PFSK-1 (cell line): ENCODE measurements around the gene PMIS2.

Experiments
- POLR2AphosphoS5 ChIP-seq: IDR thresholded peaks from 2 replicates; pipeline ENCODE4 v1.6.1; 2012; ENCODE audit warnings: low read depth, mild to moderate bottlenecking, control low read depth, low read length, moderate library complexity
- TF ChIP-seq, protein P1 (sequence below), 2 experiments: IDR thresholded peaks; 2 replicates each; pipeline versions ENCODE4 v1.6.1 to v1.8.0; 2011 to 2012; ENCODE audit warnings: low read depth in 2 of 2, low read length in 2 of 2, control low read depth in 1 of 2, inconsistent platforms in 1 of 2, mild to moderate bottlenecking in 1 of 2, moderate library complexity in 1 of 2; ENCODE audit not compliant: insufficient read depth in 1 of 2

- TF ChIP-seq, protein P1, sequence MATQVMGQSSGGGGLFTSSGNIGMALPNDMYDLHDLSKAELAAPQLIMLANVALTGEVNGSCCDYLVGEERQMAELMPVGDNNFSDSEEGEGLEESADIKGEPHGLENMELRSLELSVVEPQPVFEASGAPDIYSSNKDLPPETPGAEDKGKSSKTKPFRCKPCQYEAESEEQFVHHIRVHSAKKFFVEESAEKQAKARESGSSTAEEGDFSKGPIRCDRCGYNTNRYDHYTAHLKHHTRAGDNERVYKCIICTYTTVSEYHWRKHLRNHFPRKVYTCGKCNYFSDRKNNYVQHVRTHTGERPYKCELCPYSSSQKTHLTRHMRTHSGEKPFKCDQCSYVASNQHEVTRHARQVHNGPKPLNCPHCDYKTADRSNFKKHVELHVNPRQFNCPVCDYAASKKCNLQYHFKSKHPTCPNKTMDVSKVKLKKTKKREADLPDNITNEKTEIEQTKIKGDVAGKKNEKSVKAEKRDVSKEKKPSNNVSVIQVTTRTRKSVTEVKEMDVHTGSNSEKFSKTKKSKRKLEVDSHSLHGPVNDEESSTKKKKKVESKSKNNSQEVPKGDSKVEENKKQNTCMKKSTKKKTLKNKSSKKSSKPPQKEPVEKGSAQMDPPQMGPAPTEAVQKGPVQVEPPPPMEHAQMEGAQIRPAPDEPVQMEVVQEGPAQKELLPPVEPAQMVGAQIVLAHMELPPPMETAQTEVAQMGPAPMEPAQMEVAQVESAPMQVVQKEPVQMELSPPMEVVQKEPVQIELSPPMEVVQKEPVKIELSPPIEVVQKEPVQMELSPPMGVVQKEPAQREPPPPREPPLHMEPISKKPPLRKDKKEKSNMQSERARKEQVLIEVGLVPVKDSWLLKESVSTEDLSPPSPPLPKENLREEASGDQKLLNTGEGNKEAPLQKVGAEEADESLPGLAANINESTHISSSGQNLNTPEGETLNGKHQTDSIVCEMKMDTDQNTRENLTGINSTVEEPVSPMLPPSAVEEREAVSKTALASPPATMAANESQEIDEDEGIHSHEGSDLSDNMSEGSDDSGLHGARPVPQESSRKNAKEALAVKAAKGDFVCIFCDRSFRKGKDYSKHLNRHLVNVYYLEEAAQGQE (IDR thresholded peaks at IDR 0.05; ENCODE audit: insufficient read depth in 1 of 2, low read depth in 2 of 2, low read length in 2 of 2) = no peak
- no peak for TF ChIP-seq POLR2AphosphoS5
These were observed 45.5 kb upstream of the PMIS2 start for GRCh38 chr19:35540356-35540927.
